Mammary epithelial cell (primary cell): Measurements from ENCODE around the gene MYB.

Experiments used
- CTCF ChIP-seq, 2 donors: IDR thresholded peaks in 1 of 2; conservative IDR thresholded peaks in 1 of 2; 2 replicates each; pipeline ENCODE4 v1.5.1; 2011 to 2012; ENCODE audit warnings: inconsistent platforms in 2 of 2, low read length in 2 of 2, mild to moderate bottlenecking in 2 of 2, control low read depth in 1 of 2, low read depth in 1 of 2; ENCODE audit not compliant: insufficient read depth in 1 of 2; ENCODE audit errors: extremely low read depth in 1 of 2
- EZH2 ChIP-seq: IDR thresholded peaks from 2 replicates; pipeline ENCODE4 v1.6.1; 2012; ENCODE audit warnings: low read length, inconsistent platforms, borderline replicate concordance

DNA sequence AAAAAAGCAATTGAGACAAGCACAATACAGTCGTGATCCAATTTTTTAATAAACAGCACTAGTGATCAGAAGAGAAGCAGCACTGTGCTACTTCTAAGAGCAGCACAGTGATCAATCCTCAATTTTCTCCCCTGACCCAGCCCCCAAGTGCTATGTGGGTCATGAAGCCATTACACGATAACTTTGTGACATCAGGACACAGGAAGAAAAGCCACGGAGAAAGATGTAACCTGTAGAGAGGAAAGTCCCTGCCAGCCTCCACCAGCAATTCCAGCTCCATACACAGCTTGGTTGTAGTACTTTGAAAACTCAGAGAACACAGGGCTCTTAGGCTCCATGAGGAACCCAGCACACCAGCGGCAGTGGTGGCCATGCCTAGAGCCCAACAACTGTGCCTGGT, 45.3 kb upstream of the MYB start:
- TF ChIP-seq CTCF (conservative IDR thresholded peaks at IDR 0.05 in 1 of 2, IDR thresholded peaks at IDR 0.05 in 1 of 2; ENCODE audit: extremely low read depth in 1 of 2, insufficient read depth in 1 of 2, low read depth in 1 of 2, low read length in 2 of 2) (no peak), EZH2 (no peak)
